ENCODE results near the gene TTC36. TPM values are rescaled to one million over a fixed set of nuclear protein-coding genes. Genes with fewer than 3 reads are reported as not detected.

Gene TTC36
- total and polyA plus RNA-seq, 2 donors (not counting 1 experiment from before 2014, with no cell fraction given), result 0.99 TPM; not detected in 1

GRCh38 chr11:118514103-118514502 lies 13.2 kb upstream of the TTC36 start:
- Histone ChIP-seq H3K79me2 (ENCODE audit: control insufficient read depth, insufficient read depth, low read length) (no peaks in the 10 kb centered on the region), H2AFZ (ENCODE audit: low read length) (no peak overlapping the region), H3K4me3 (replicated peaks in 1 of 4; ENCODE audit: control extremely low read depth in 1 of 4, insufficient read depth in 1 of 4, low read depth in 3 of 4, low read length in 4 of 4) (no peak overlapping the region), H3K9ac (ENCODE audit: insufficient read depth, low read length) (no peak overlapping the region), H3K36me3 (ENCODE audit: control insufficient read depth, insufficient read depth, low read length) (peaks cover 10% of the 10 kb centered on the region), H3K9me3 (ENCODE audit: control insufficient read depth, insufficient read depth, low read depth, low read length) (no peaks in the 10 kb centered on the region), H3K4me1 (ENCODE audit: control insufficient read depth, extremely low read depth, insufficient read depth, low read length) (no peaks in the 10 kb centered on the region), H4K20me1 (ENCODE audit: control insufficient read depth, extremely low read depth, insufficient read depth, low read length) (no peaks in the 10 kb centered on the region), H3K27me3 (ENCODE audit: control insufficient read depth, insufficient read depth, low read length) (no peaks in the 10 kb centered on the region), H3K4me2 (ENCODE audit: extremely low read depth, insufficient read depth, low read length) (no peak overlapping the region), H3K27ac (ENCODE audit: insufficient read depth, low read length) (no peak overlapping the region)
- TF ChIP-seq EZH2 (IDR thresholded peaks at IDR 0.05; ENCODE audit: low read length, missing control alignments) (no peak), CTCF (conservative IDR thresholded peaks at IDR 0.05 in 1 of 2, IDR thresholded peaks at IDR 0.05 in 1 of 2; ENCODE audit: low read depth in 1 of 2, low read length in 2 of 2) (no peak)
- no peak for DNase-seq (ENCODE audit: low read depth in 2 of 2)

GRCh38 chr11:118519549-118519948 lies 7.7 kb upstream of the TTC36 start:
- Histone ChIP-seq H4K20me1 (ENCODE audit: control insufficient read depth, extremely low read depth, insufficient read depth, low read length) (no peaks in the 10 kb centered on the region), H3K36me3 (ENCODE audit: control insufficient read depth, insufficient read depth, low read length) (peaks cover 19% of the 10 kb centered on the region), H3K27me3 (ENCODE audit: control insufficient read depth, insufficient read depth, low read length) (no peaks in the 10 kb centered on the region), H3K4me2 (ENCODE audit: extremely low read depth, insufficient read depth, low read length) (no peak overlapping the region), H3K4me3 (replicated peaks in 1 of 4; ENCODE audit: control extremely low read depth in 1 of 4, insufficient read depth in 1 of 4, low read depth in 3 of 4, low read length in 4 of 4) (no peak overlapping the region), H3K9me3 (ENCODE audit: control insufficient read depth, insufficient read depth, low read depth, low read length) (no peaks in the 10 kb centered on the region), H3K79me2 (ENCODE audit: control insufficient read depth, insufficient read depth, low read length) (no peaks in the 10 kb centered on the region), H3K27ac (ENCODE audit: insufficient read depth, low read length) (no peak overlapping the region), H2AFZ (ENCODE audit: low read length) (no peak overlapping the region), H3K4me1 (ENCODE audit: control insufficient read depth, extremely low read depth, insufficient read depth, low read length) (no peaks in the 10 kb centered on the region), H3K9ac (ENCODE audit: insufficient read depth, low read length) (no peak overlapping the region)
- no peak for DNase-seq (ENCODE audit: low read depth in 2 of 2)
- TF ChIP-seq CTCF (conservative IDR thresholded peaks at IDR 0.05 in 1 of 2, IDR thresholded peaks at IDR 0.05 in 1 of 2; ENCODE audit: low read depth in 1 of 2, low read length in 2 of 2) (no peak), EZH2 (IDR thresholded peaks at IDR 0.05; ENCODE audit: low read length, missing control alignments) (no peak)

- H3K9ac ChIP-seq (ENCODE audit: insufficient read depth, low read length), result no peak overlapping the region
- no peak for DNase-seq (ENCODE audit: low read depth in 2 of 2)
- H3K4me3 ChIP-seq (replicated peaks in 1 of 4; ENCODE audit: control extremely low read depth in 1 of 4, insufficient read depth in 1 of 4, low read depth in 3 of 4, low read length in 4 of 4), result no peak overlapping the region
- no peak overlapping the region for H3K4me2 ChIP-seq (ENCODE audit: extremely low read depth, insufficient read depth, low read length)
- no peaks in the 10 kb centered on the region for H3K9me3 ChIP-seq (ENCODE audit: control insufficient read depth, insufficient read depth, low read depth, low read length)
- no peaks in the 10 kb centered on the region for H4K20me1 ChIP-seq (ENCODE audit: control insufficient read depth, extremely low read depth, insufficient read depth, low read length)
- H3K36me3 ChIP-seq (ENCODE audit: control insufficient read depth, insufficient read depth, low read length), result peaks cover 15% of the 10 kb centered on the region
- TF ChIP-seq CTCF (conservative IDR thresholded peaks at IDR 0.05 in 1 of 2, IDR thresholded peaks at IDR 0.05 in 1 of 2; ENCODE audit: low read depth in 1 of 2, low read length in 2 of 2) (no peak), EZH2 (IDR thresholded peaks at IDR 0.05; ENCODE audit: low read length, missing control alignments) (no peak)
- H3K27me3 ChIP-seq (ENCODE audit: control insufficient read depth, insufficient read depth, low read length), result no peaks in the 10 kb centered on the region
- no peaks in the 10 kb centered on the region for H3K79me2 ChIP-seq (ENCODE audit: control insufficient read depth, insufficient read depth, low read length)
- no peak overlapping the region for H3K27ac ChIP-seq (ENCODE audit: insufficient read depth, low read length)
- no peaks in the 10 kb centered on the region for H3K4me1 ChIP-seq (ENCODE audit: control insufficient read depth, extremely low read depth, insufficient read depth, low read length)
- H2AFZ ChIP-seq (ENCODE audit: low read length), result no peak overlapping the region
Measured at GRCh38 chr11:118521892-118522311, 5.4 kb upstream of the TTC36 start.

Measured in fibroblast of lung (primary cell).